Gastroesophageal sphincter (tissue), 3 donors: Measurements from ENCODE around the gene AGR2.

Source experiments
- CTCF ChIP-seq, 4 experiments: fragments of 200-600 bp in 2 of 4; fragments of 450-650 bp in 2 of 4; sonication (generic) in 1 of 4; IDR thresholded peaks; one replicate each; pipeline ENCODE4 v1.5.1; 2017 to 2019; ENCODE audit warnings: antibody characterized with exemption in 4 of 4, mild to moderate bottlenecking in 2 of 4, moderate library complexity in 2 of 4
- EP300 ChIP-seq: sonication (generic); formaldehyde crosslinking; IDR thresholded peaks from one replicate; pipeline ENCODE4 v1.6.1; 2017; ENCODE audit warnings: antibody characterized with exemption, mild to moderate bottlenecking
- POLR2A ChIP-seq, 2 donors: fragments of 450-650 bp; IDR thresholded peaks; one replicate each; pipeline ENCODE4 v1.6.1; 2017; ENCODE audit warnings: antibody characterized with exemption in 2 of 2, mild to moderate bottlenecking in 2 of 2, moderate library complexity in 1 of 2
- POLR2AphosphoS5 ChIP-seq: sonication (generic); formaldehyde crosslinking; IDR thresholded peaks from one replicate; pipeline ENCODE4 v1.6.1; 2017; ENCODE audit warnings: antibody characterized with exemption

- TF ChIP-seq CTCF (IDR thresholded peaks at IDR 0.05) (no peak), POLR2A (IDR thresholded peaks at IDR 0.05) (no peak), POLR2AphosphoS5 (no peak), EP300 (no peak)
Observed at GRCh38 chr7:16774986-16775385, 29.8 kb downstream of the AGR2 start.
